ENCODE results near the gene CD72.

Gene CD72

GRCh38 chr9:35656831-35657545 is 38.8 kb upstream of the CD72 start:
- H3K4me3 ChIP-seq = peak overlapping the region; percentile 95
- H3K27ac ChIP-seq = peak overlapping the region; percentile 99
- no peak for TF ChIP-seq CTCF (IDR thresholded peaks at IDR 0.05)
- DNase-seq (ENCODE audit: low spot score) = no peak

DNA sequence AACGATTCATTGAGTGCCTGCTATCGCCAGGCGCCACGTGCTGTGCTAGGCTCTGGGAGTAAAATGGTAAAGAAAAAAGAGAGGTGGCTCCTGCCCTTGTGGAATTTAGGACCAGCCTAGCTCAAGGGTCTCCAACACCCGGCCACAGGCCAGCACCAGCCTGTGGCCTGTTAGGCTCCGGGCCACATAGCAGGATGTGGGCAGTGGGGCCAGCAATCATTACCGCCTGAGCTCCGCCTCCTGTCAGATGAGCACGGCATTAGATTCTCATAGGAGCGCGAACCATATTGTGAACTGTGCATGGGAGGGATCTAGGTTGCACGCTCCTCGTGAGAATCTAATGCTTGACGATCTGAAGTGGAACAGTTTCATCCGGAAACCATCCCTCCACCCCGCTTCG is 38.1 kb upstream of the CD72 start:
- Histone ChIP-seq H3K27ac (peak overlapping the region; percentile 99), H3K4me3 (no peak overlapping the region)
- no peak for TF ChIP-seq CTCF (IDR thresholded peaks at IDR 0.05)
- no peak for DNase-seq (ENCODE audit: low spot score)

DNA sequence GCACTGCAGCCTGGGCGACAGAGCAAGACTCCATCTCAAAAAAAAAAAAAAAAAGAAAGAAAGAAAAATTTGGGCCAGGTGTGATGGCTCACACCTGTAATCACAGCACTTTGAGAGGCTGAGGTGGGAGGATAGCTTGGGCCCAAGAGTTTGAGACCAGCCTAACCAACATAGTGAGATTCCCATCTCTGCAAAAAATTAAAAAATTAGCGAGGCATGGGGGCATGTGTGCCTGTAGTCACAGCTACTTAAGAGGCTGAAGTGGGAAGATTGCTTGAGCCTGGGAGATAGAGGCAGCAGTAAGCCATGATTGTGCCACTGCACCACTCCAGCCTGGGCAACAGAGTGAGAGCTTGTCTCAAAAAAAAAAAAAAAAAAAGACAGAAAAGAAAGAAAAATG is 35.4 kb upstream of the CD72 start:
- H3K27ac ChIP-seq = no peak overlapping the region
- TF ChIP-seq CTCF (IDR thresholded peaks at IDR 0.05) = no peak
- no peak for DNase-seq (ENCODE audit: low spot score)
- no peak overlapping the region for H3K4me3 ChIP-seq

DNA sequence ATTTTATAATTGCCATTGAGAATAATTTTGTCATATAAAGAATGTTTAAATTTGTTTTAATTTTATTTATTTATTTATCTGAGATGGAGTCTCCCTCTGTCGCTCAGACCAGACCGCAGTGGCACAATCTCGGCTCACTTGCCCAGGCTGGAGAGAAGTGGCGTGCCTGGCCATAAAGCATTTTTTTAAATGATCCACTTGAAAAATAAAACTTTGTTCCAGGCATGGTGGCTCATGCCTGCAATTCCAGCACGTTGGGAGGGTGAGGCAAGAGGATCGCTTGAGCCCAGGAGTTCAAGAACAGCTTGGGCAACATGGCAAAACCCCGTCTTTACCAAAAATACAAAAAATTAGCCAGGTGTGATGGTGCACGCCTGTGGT is 34.6 kb upstream of the CD72 start:
- TF ChIP-seq CTCF (IDR thresholded peaks at IDR 0.05) = no peak
- no peak for DNase-seq (ENCODE audit: low spot score)
- no peak overlapping the region for H3K4me3 ChIP-seq
- H3K27ac ChIP-seq = no peak overlapping the region

- no peak for TF ChIP-seq CTCF (IDR thresholded peaks at IDR 0.05)
- no peak overlapping the region for H3K4me3 ChIP-seq
- no peak for DNase-seq (ENCODE audit: low spot score)
- no peak overlapping the region for H3K27ac ChIP-seq
These were observed 34.0 kb upstream of the CD72 start for GRCh38 chr9:35651956-35652828.

DNA sequence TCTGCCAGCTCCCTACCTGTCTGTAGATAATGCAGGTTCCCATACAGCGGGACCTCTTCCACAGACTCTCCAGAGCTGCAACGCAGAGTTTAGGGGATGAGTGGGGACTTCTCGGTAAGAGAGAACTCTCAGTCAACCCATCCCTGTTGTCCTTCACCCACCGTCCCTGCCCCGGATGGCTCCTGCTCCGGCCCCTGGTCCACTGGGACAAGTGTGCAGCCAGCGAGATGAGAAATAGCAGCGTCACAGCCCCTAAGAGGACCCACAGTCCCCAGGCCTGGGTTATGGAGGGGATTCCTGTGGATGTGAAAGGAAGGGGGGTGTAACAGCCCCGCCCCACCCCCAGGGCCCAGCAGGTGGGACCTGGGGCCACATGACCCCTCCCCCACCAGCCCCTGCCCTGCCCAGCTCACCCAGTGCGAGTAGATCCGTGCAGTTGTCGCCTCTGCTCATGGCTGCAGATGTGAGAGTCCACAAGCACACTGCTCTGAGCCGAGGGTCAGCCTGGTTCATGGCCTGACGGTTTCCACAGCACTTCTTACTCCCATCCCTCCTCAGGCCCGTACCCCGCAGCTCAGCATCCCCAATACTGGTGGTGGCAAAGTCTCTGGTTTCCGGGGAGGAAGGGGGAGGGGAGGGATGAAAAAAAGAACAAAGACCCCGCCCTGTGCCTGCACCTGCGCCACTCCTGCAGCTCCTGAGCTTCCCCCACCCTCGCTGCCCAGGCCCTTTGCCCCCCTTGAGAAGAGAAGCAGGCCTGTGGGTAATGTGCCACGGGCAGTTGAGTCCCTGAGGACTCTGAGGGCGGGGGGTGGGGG is 32.3 kb upstream of the CD72 start, which contains the start of gene SIT1:
TSS of gene SIT1 (minus strand) at position 591 of the 818 bp plus-strand sequence. CDS start at position 513, 78 bp downstream.
- no peak for TF ChIP-seq CTCF (IDR thresholded peaks at IDR 0.05)

More for the DNA sequence above, 32.3 kb upstream of the CD72 start, which contains the start of gene SIT1:
- peak within 1 kb of the TSS; percentile 5 to 77 for H3K27ac ChIP-seq
- no peak for DNase-seq (ENCODE audit: low spot score)
- H3K4me3 ChIP-seq = peak within 1 kb of the TSS; percentile 42

Measured in coronary artery (tissue), 2 donors.